Type B pancreatic cell (in vitro differentiated cells): ENCODE results near the gene OR4C5. TPM values are rescaled to one million over a fixed set of nuclear protein-coding genes. Genes with fewer than 3 reads are reported as not detected.
"Not testable (repeated sequence)": the region's sequence is repeated elsewhere in the genome, so short reads cannot be mapped to it uniquely, and the experiment has no call there.

Source experiments
- DNase-seq: peaks from one replicate; pipeline ENCODE4 v3.0.0; 2021; ENCODE audit warnings: mixed read lengths; ENCODE audit not compliant: unreplicated experiment; ENCODE audit errors: extremely low spot score
- H3K27ac Mint-ChIP-seq: 2 replicates; pipeline ENCODE4 v1.8.0; 2021; ENCODE audit warnings: mild to moderate bottlenecking, mixed read lengths
- H3K27me3 Mint-ChIP-seq: 2 replicates; pipeline ENCODE4 v1.8.0; 2021; ENCODE audit warnings: mixed read lengths
- H3K36me3 Mint-ChIP-seq: 2 replicates; pipeline ENCODE4 v1.8.0; 2021; ENCODE audit warnings: mixed read lengths
- H3K4me1 Mint-ChIP-seq: one replicate; pipeline ENCODE4 v1.8.0; 2021; ENCODE audit warnings: mixed read lengths; ENCODE audit not compliant: unreplicated experiment
- H3K4me3 Mint-ChIP-seq: 2 replicates; pipeline ENCODE4 v1.8.0; 2021; ENCODE audit warnings: mild to moderate bottlenecking, mixed read lengths
- H3K9me3 Mint-ChIP-seq: 2 replicates; pipeline ENCODE4 v1.8.0; 2021; ENCODE audit warnings: mixed read lengths
- CTCF ChIP-seq: fragments of 200-600 bp; sonication (generic); conservative IDR thresholded peaks from 2 replicates; pipeline ENCODE4 v1.5.0; 2021; ENCODE audit warnings: antibody characterized with exemption, mild to moderate bottlenecking
- long read RNA-seq: library from polyadenylated mRNA; unstranded; transcript quantifications from one replicate; pipeline ENCODE4 v2.0.0, GENCODE V29; 2020
- total RNA-seq: library from RNA; stranded (reverse); gene quantifications from 2 replicates; pipeline ENCODE4 v1.2.1, GENCODE V29; 2021; ENCODE audit warnings: low replicate concordance

Gene OR4C5
- total RNA-seq, result not detected in 2 replicates
- long read RNA-seq, result 0 reads

- Mint-ChIP-seq H3K4me1 (no peaks in the 10 kb centered on the region), H3K9me3 (peaks cover 6% of the 10 kb centered on the region), H3K27me3 (no peaks in the 10 kb centered on the region), H3K36me3 (no peaks in the 10 kb centered on the region), H3K27ac (no peak within 1 kb of the TSS), H3K4me3 (no peak within 1 kb of the TSS)
- TF ChIP-seq CTCF, result no peak
- no peak for DNase-seq
These were observed at the start of gene OR4C5 for GRCh38 chr11:48366365-48366764. OR4C5 (minus strand) TSS chr11:48366465; CDS start chr11:48366465, 0 bp downstream.

- H3K36me3 Mint-ChIP-seq, result no peaks in the 10 kb centered on the region
- H3K4me3 Mint-ChIP-seq, result no peak overlapping the region
- H3K27me3 Mint-ChIP-seq, result no peaks in the 10 kb centered on the region
- TF ChIP-seq CTCF, result no peak
- DNase-seq, result no peak
- H3K9me3 Mint-ChIP-seq, result peaks cover 10% of the 10 kb centered on the region
- no peaks in the 10 kb centered on the region for H3K4me1 Mint-ChIP-seq
- no peak overlapping the region for H3K27ac Mint-ChIP-seq
These were observed 18.4 kb upstream of the OR4C5 start for GRCh38 chr11:48384670-48385069.

GRCh38 chr11:48384151-48384550 is 17.9 kb upstream of the OR4C5 start:
- H3K4me3 Mint-ChIP-seq, H3K27me3 Mint-ChIP-seq, H3K36me3 Mint-ChIP-seq, DNase-seq, H3K4me1 Mint-ChIP-seq, H3K27ac Mint-ChIP-seq, H3K9me3 Mint-ChIP-seq: not testable (repeated sequence)

GRCh38 chr11:48361289-48361688 is 5.0 kb downstream of the OR4C5 start:
- not testable (repeated sequence) for H3K27ac Mint-ChIP-seq, H3K27me3 Mint-ChIP-seq, H3K4me1 Mint-ChIP-seq

GRCh38 chr11:48354677-48355076 is 11.6 kb downstream of the OR4C5 start:
- H3K36me3 Mint-ChIP-seq, result no peaks in the 10 kb centered on the region
- DNase-seq, result no peak
- H3K9me3 Mint-ChIP-seq, result peaks cover 9% of the 10 kb centered on the region
- no peak overlapping the region for H3K4me3 Mint-ChIP-seq
- no peaks in the 10 kb centered on the region for H3K4me1 Mint-ChIP-seq
- H3K27me3 Mint-ChIP-seq, result no peaks in the 10 kb centered on the region
- no peak for TF ChIP-seq CTCF
- H3K27ac Mint-ChIP-seq, result no peak overlapping the region

More at GRCh38 chr11:48361289-48361688, 5.0 kb downstream of the OR4C5 start:
- not testable (repeated sequence) for DNase-seq, H3K4me3 Mint-ChIP-seq, H3K36me3 Mint-ChIP-seq, H3K9me3 Mint-ChIP-seq

GRCh38 chr11:48354013-48354412 is 12.3 kb downstream of the OR4C5 start:
- Mint-ChIP-seq H3K4me1 (no peaks in the 10 kb centered on the region), H3K36me3 (no peaks in the 10 kb centered on the region), H3K9me3 (peaks cover 8% of the 10 kb centered on the region), H3K27ac (no peak overlapping the region), H3K27me3 (no peaks in the 10 kb centered on the region), H3K4me3 (no peak overlapping the region)
- DNase-seq, result no peak
- no peak for TF ChIP-seq CTCF

GRCh38 chr11:48346286-48346685 is 20.0 kb downstream of the OR4C5 start:
- DNase-seq, H3K27me3 Mint-ChIP-seq, H3K27ac Mint-ChIP-seq, H3K9me3 Mint-ChIP-seq, H3K4me1 Mint-ChIP-seq, H3K4me3 Mint-ChIP-seq, H3K36me3 Mint-ChIP-seq: not testable (repeated sequence)

GRCh38 chr11:48342505-48342904 is 23.8 kb downstream of the OR4C5 start:
- not testable (repeated sequence) for DNase-seq, H3K27ac Mint-ChIP-seq, H3K27me3 Mint-ChIP-seq, H3K36me3 Mint-ChIP-seq, H3K4me1 Mint-ChIP-seq, H3K9me3 Mint-ChIP-seq, H3K4me3 Mint-ChIP-seq
